Activated CD4-positive, alpha-beta T cell treated with anti-CD3 and anti-CD28 coated beads for 36 hours (primary cell): ENCODE measurements around the gene XRRA1. TPM values are rescaled to one million over a fixed set of nuclear protein-coding genes. Genes with fewer than 3 reads are reported as not detected.

ENCODE experiments used
- ATAC-seq: fragments of 200-7000 bp; cut with Tn5 transposase; one replicate; pipeline ENCODE4 v1.10.0; 2021; ENCODE audit warnings: mild to moderate bottlenecking, moderate library complexity
- CTCF ChIA-PET: fragments of 350-600 bp; sonication (Branson Sonifier 250); formaldehyde crosslinking; loops from one replicate; lab custom pipeline; 2021; ENCODE audit warnings: antibody characterized with exemption; lab: Charles Lee
- POLR2A ChIA-PET: fragments of 350-600 bp; sonication (Branson Sonifier 250); formaldehyde crosslinking; loops from one replicate; lab custom pipeline; 2021; ENCODE audit warnings: antibody characterized with exemption, inconsistent platforms; lab: Charles Lee
- DNase-seq: peaks from one replicate; pipeline ENCODE4 v3.0.0-alpha.2; 2020
- H3K27ac Mint-ChIP-seq: one replicate; pipeline ENCODE4 v1.8.0; 2021; ENCODE audit warnings: mixed read lengths
- H3K27me3 Mint-ChIP-seq: one replicate; pipeline ENCODE4 v1.8.0; 2021; ENCODE audit warnings: mixed read lengths
- H3K36me3 Mint-ChIP-seq: one replicate; pipeline ENCODE4 v1.8.0; 2021; ENCODE audit warnings: low read depth, mixed read lengths
- H3K4me1 Mint-ChIP-seq: one replicate; pipeline ENCODE4 v1.8.0; 2021; ENCODE audit warnings: mixed read lengths
- H3K4me3 Mint-ChIP-seq: one replicate; pipeline ENCODE4 v1.8.0; 2021; ENCODE audit warnings: mild to moderate bottlenecking, moderate library complexity, mixed read lengths
- H3K9me3 Mint-ChIP-seq: one replicate; pipeline ENCODE4 v1.8.0; 2021; ENCODE audit warnings: low read depth, mixed read lengths
- intact Hi-C, 2 experiments: fragments of 100-400 bp; cut with DNase I in 1 of 2; cut with micrococcal nuclease in 1 of 2; formaldehyde crosslinking; loops; one replicate each; pipeline versions ENCODE4 v1.14.2 to v1.15.1; 2022 to 2024; cut with DNase I, micrococcal nuclease
- total RNA-seq, 2 experiments: library from RNA; stranded (reverse); gene quantifications; one replicate each; pipeline ENCODE4 v1.2.3, GENCODE V29; 2021

Gene XRRA1
- total RNA-seq, 2 experiments from 2014 or later: 7.8 to 11.9 TPM

DNA sequence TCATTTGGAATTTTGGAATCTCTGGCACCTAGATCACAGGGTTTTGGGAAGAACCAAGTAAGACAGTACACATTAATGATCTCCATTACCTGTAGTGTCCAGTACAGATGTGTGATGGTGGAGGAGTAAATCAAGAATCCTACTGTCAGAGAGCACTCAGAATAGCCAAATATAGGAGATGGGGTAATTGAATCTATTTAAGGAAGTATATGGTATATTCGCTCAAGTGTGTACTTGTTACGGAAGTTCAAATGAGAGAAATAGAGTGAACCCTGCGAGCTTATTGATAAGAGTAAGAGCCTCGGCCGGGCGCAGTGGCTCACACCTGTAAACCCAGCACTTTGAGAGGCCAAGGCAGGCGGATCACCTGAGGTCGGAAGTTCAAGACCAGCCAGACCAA lies 2.3 kb upstream of the XRRA1 start:
- ChIA-PET CTCF (no interaction called here), POLR2A (no interaction called here)
- ATAC-seq: no peak
- H3K27me3 Mint-ChIP-seq: no peaks in the 10 kb centered on the region
- H3K4me3 Mint-ChIP-seq: peak overlapping the region; percentile 96
- intact Hi-C loops: no loop called here
- H3K9me3 Mint-ChIP-seq: no peaks in the 10 kb centered on the region
- no peak for DNase-seq
- H3K4me1 Mint-ChIP-seq: peaks cover 52% of the 10 kb centered on the region
- peaks cover 27% of the 10 kb centered on the region for H3K36me3 Mint-ChIP-seq
- H3K27ac Mint-ChIP-seq: peak overlapping the region; percentile 51

DNA sequence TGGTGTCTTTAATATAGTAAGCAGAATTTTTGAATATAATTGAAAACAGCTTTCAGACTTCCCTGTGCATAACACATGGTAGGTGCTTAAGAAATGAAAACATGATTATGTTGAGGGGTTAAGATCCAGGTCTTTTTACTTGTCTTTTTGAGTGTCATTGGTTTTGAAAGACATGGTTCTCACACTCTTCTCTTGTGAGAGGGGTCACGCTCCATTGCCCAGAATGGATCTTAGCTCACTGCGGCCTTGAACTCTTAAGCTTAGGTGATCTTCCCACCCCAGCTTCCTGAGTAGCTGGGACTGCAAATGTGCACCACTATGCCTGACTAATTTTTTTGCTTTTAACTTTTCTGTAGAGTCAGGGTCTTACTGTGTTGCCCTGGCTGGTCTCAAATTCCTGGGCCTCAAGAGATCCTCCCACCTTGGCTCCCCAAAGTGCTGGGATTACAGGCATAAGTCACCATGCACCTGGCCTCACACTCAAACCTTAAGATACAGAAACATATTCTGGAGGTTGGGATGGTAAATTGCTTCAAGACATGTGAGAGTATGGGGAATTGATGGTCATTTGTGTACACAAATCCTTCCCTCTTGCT lies 1.6 kb upstream of the XRRA1 start:
- peak overlapping the region; percentile 96 for H3K4me3 Mint-ChIP-seq
- peaks cover 23% of the 10 kb centered on the region for H3K36me3 Mint-ChIP-seq
- no peaks in the 10 kb centered on the region for H3K27me3 Mint-ChIP-seq
- DNase-seq (no peak), ATAC-seq (no peak)
- peaks cover 48% of the 10 kb centered on the region for H3K4me1 Mint-ChIP-seq
- intact Hi-C loops: no loop called here
- H3K27ac Mint-ChIP-seq: peak overlapping the region; percentile 97
- no peaks in the 10 kb centered on the region for H3K9me3 Mint-ChIP-seq
- ChIA-PET CTCF (no interaction called here), POLR2A (no interaction called here)

DNA sequence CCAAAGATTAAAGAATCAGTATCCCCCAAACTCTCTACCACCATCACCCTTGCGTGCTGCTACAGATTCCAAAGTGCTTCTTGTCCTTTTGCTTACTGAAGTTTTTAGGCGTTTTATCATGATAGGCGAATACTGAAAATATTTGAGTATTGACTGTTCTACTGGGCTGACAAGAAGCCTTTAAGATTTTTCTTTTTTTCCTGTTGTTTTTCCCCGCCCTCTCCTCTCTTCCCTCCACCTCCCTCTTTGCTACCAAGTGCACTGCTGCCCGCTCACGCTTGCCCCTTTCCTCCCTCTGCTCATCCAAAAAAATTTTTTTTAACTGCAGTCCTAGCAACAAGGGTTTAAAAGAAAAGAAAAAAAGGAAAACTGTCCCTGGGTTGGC lies 854 bp upstream of the XRRA1 start:
- Mint-ChIP-seq H3K27me3 (no peaks in the 10 kb centered on the region), H3K27ac (peak overlapping the region; percentile 97), H3K9me3 (no peaks in the 10 kb centered on the region), H3K36me3 (peaks cover 25% of the 10 kb centered on the region), H3K4me3 (peak overlapping the region; percentile 96), H3K4me1 (peaks cover 45% of the 10 kb centered on the region)
- ATAC-seq (no peak), DNase-seq (no peak)
- POLR2A ChIA-PET: interaction anchor here (0.6 kb wide), 1 partner anchor 44 kb away, joined by 3 read pairs; no protein-coding TSS in a partner anchor
- CTCF ChIA-PET: interaction anchor here (1.4 to 1.5 kb wide), 2 partner anchors 11 to 292 kb away, joined by 3 to 4 read pairs; no protein-coding TSS in a partner anchor
- intact Hi-C loops: loop anchor here (1.0 to 5.0 kb wide), 10 partner anchors 39 to 1352 kb away; partner anchors contain the start of genes NEU3 (in 2 of the 2), C2CD3 (in 1 of the 2), FAM168A (in 1 of the 2) and LIPT2 (in 1 of the 2)

DNA sequence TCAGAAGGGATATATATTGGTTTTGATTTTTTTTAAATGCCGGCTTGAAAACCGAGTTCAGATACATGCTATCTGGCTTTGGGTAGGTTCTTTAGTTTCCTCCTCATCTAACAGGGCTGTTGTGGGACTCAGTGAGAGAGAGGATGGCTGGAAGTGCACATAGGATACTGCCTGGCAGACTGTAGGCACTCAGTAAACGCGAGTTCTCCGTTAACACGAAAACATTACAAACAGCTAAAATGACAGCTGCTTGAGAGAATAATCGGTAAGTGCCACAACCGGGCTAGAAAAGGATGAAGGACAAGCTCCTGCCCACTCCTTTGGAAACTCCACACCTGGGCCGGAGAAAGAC lies 369 bp downstream of the XRRA1 start:
- POLR2A ChIA-PET: interaction anchor here (0.5 to 1.0 kb wide), 5 partner anchors 18 to 1428 kb away, joined by 3 to 10 read pairs (median 3); no protein-coding TSS in a partner anchor
- intact Hi-C loops: loop anchor here in 1 of 2 experiments (2.0 to 5.0 kb wide), 4 partner anchors 194 to 1351 kb away; partner anchors contain the start of genes C2CD3, FAM168A, PGM2L1 and PPME1

DNA sequence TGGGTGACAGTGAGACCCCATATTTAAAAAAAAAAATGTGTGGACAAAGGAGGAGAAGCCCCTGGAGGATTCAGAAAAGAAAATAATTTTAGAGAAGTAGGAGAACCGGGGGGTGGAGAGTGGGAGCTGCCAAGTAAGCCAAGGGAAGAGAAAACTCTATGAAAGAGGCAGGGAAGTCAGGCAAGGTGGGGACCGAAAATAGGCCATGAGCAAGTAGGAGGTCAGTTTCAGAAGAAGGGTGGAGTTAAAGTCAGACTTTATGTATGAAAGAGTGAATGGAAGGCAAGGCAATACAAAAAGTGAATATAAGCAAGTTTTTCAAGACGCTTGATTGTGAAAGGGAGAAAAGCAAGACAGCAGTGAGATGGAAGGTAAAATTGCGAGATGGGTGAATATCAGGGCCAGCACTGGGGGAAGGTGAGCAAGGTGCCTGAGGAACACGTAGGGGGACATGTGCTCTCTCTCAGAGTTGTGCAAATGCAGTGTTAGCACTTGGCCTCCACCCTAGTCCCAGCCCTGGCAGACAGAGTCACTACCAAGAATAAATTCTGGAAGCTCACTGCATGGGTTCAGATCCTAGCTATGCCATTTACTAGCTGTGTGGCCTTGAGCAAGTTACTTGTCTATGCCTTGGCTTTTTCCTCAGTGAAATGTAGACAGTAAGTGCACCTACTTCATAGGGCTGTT lies 6.7 kb downstream of the XRRA1 start:
- POLR2A ChIA-PET: interaction anchor here (0.5 kb wide), 1 partner anchor 168 kb away, joined by 3 read pairs; no protein-coding TSS in a partner anchor

More for the DNA sequence above, 369 bp downstream of the XRRA1 start:
- H3K4me3 Mint-ChIP-seq: peak overlapping the region; percentile 96
- peaks cover 44% of the 10 kb centered on the region for H3K4me1 Mint-ChIP-seq
- ATAC-seq: peak; percentile 13
- no peak for DNase-seq
- peak overlapping the region; percentile 97 for H3K27ac Mint-ChIP-seq
- no peaks in the 10 kb centered on the region for H3K27me3 Mint-ChIP-seq
- H3K36me3 Mint-ChIP-seq: peaks cover 22% of the 10 kb centered on the region
- CTCF ChIA-PET: interaction anchor here (0.7 to 1.5 kb wide), 3 partner anchors 12 to 1498 kb away, joined by 3 to 4 read pairs (median 3); no protein-coding TSS in a partner anchor
- no peaks in the 10 kb centered on the region for H3K9me3 Mint-ChIP-seq

DNA sequence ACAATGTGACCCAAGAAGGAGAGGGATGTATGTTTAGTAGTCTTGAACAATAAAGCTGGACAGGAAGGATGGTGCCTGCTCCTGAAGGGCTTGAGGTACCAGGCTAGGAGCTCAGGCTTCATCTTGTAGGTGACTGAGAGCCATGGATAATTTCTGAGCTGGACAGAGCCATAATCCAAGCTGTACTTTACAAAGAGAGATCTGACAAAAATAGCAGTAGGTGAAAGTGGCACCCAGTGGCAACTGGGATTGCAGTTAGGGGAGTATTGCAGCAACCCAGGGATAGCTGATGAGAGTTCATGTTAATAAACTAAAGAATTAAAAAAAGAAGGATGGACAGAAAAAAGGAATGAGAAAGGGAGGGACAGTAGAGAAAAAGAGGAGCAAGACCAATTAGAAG lies 7.4 kb downstream of the XRRA1 start:
- ATAC-seq: no peak
- no peak overlapping the region for H3K27ac Mint-ChIP-seq
- no peak for DNase-seq
- H3K4me3 Mint-ChIP-seq: no peak overlapping the region
- H3K9me3 Mint-ChIP-seq: no peaks in the 10 kb centered on the region
- H3K4me1 Mint-ChIP-seq: peaks cover 29% of the 10 kb centered on the region
- ChIA-PET CTCF (interaction anchor here (0.9 to 3.3 kb wide), 2 partner anchors 9 to 12 kb away, joined by 3 to 13 read pairs; no protein-coding TSS in a partner anchor), POLR2A (no interaction called here)
- peaks cover 14% of the 10 kb centered on the region for H3K36me3 Mint-ChIP-seq
- intact Hi-C loops: no loop called here
- no peaks in the 10 kb centered on the region for H3K27me3 Mint-ChIP-seq

More for the DNA sequence above, 6.7 kb downstream of the XRRA1 start:
- peaks cover 29% of the 10 kb centered on the region for H3K4me1 Mint-ChIP-seq
- no peaks in the 10 kb centered on the region for H3K9me3 Mint-ChIP-seq
- H3K27me3 Mint-ChIP-seq: no peaks in the 10 kb centered on the region
- CTCF ChIA-PET: interaction anchor here (0.5 to 3.3 kb wide), 4 partner anchors 10 to 199 kb away, joined by 3 to 13 read pairs (median 3); no protein-coding TSS in a partner anchor
- H3K36me3 Mint-ChIP-seq: peaks cover 14% of the 10 kb centered on the region
- H3K4me3 Mint-ChIP-seq: no peak overlapping the region
- intact Hi-C loops: no loop called here
- no peak for ATAC-seq
- no peak for DNase-seq
- H3K27ac Mint-ChIP-seq: no peak overlapping the region

DNA sequence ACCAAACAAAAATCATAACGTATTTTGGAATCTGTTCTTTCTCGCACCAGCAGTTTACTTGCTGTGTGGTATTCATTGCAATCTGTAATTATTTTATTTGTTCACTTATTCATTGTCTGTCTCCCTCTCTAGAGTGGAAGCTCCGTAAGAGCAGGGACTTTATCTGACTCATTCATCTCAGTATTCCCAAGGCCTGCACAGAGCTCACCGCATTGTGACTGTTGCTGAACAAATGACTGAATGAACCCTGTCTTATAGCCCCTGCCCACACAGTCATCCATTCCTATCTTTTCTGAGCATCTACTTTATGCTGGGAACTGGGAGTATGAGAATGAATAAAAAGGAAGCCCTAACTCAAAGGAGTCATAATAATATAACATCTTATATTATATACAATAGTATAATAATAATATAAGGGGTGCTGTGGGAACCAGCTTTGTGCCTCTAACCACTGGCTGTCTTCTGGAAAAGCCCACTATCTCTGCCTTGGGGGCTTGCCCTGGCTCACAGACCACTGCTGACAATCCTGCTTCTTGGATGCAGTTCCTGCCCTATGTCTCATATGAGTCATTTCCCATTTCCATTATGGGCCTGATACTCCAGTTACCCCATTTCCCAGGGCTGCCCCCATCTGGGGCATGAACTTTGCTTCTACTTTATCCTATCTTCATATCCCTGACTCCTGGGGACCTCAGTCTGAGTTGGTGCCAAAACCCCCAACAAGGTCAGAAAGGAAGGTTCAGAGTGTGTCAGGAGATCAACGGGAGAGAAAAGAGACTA lies 11.0 kb downstream of the XRRA1 start:
- H3K27me3 Mint-ChIP-seq: no peaks in the 10 kb centered on the region
- H3K4me3 Mint-ChIP-seq: no peak overlapping the region
- ChIA-PET CTCF (interaction anchor here (0.6 to 1.5 kb wide), 4 partner anchors 51 to 203 kb away, joined by 3 to 6 read pairs (median 4); no protein-coding TSS in a partner anchor), POLR2A (no interaction called here)
- intact Hi-C loops: no loop called here
- no peak overlapping the region for H3K27ac Mint-ChIP-seq
- no peak for ATAC-seq
- peaks cover 12% of the 10 kb centered on the region for H3K4me1 Mint-ChIP-seq
- no peak for DNase-seq
- H3K36me3 Mint-ChIP-seq: peaks cover 23% of the 10 kb centered on the region
- no peaks in the 10 kb centered on the region for H3K9me3 Mint-ChIP-seq

DNA sequence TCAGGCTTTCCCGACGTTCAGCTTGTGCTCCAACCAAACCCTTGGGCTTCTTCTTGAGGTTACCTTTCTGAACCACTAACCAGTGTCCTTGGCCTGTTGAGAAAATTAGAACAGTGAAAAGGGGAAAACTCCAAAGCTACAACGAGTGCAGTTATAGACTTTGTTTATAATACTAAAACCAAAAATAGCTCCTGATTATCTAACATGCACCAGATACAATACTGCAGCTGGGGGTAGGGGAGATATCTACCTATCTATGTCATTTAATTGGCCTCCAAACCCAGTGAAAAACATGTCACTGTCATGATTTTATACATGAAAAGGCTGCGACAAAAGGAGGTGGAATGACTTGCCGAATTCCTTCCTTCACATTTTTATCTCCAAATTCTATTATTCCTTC lies 11.9 kb downstream of the XRRA1 start:
- CTCF ChIA-PET: interaction anchor here (0.7 to 2.0 kb wide), 3 partner anchors 23 to 204 kb away, joined by 3 to 6 read pairs (median 6); no protein-coding TSS in a partner anchor
- no peak for ATAC-seq

DNA sequence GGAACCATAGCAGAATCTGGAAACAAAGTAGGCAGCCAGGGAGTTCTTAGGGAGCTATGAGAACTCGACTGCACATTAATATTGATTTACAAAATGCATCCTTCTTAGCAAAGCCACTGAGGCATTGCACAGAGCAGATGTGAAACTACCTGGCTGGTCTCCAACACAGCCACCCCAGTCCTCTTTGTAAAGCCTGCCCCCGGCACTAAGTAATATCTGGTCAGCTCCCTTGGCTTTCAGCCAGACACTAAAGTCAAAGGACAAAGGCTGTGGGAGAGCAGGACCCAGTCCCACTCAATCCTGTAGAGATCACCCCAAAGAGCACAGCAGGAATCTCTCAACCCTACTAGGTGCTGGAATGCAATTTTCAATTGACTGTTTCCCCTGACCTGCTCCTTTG lies 12.8 kb downstream of the XRRA1 start:
- Mint-ChIP-seq H3K4me1 (peaks cover 9% of the 10 kb centered on the region), H3K36me3 (peaks cover 18% of the 10 kb centered on the region), H3K27ac (no peak overlapping the region), H3K27me3 (no peaks in the 10 kb centered on the region), H3K9me3 (no peaks in the 10 kb centered on the region), H3K4me3 (no peak overlapping the region)
- ChIA-PET POLR2A (no interaction called here), CTCF (interaction anchor here (1.3 to 2.0 kb wide), 2 partner anchors 86 to 210 kb away, joined by 3 to 6 read pairs; no protein-coding TSS in a partner anchor)
- DNase-seq: no peak
- no peak for ATAC-seq
- intact Hi-C loops: no loop called here

More for the DNA sequence above, 11.9 kb downstream of the XRRA1 start:
- DNase-seq: no peak
- Mint-ChIP-seq H3K9me3 (no peaks in the 10 kb centered on the region), H3K4me1 (peaks cover 9% of the 10 kb centered on the region), H3K36me3 (peaks cover 22% of the 10 kb centered on the region), H3K27me3 (no peaks in the 10 kb centered on the region), H3K27ac (no peak overlapping the region), H3K4me3 (no peak overlapping the region)
- POLR2A ChIA-PET: no interaction called here
- intact Hi-C loops: no loop called here

DNA sequence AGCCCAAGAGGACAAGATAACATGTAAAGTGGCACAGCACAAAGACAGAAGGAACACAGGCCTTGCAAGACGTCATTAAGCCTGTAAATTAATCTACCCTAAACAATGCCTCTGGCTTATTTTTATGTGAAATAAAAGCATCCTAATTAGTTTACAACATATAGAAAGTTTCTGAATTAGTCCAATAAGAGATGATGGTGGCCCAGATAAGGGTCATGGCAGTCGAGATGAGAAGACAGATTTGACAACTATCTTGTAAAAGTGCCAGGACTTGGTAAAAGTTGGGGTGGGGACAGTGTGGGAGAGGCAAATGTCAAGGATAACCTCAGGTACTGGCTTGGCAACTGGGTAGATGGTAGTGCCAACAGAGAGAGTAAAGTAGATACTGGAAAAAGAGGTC lies 13.6 kb downstream of the XRRA1 start:
- intact Hi-C loops: no loop called here
- H3K4me1 Mint-ChIP-seq: peaks cover 9% of the 10 kb centered on the region
- ATAC-seq: no peak
- peaks cover 18% of the 10 kb centered on the region for H3K36me3 Mint-ChIP-seq
- H3K27me3 Mint-ChIP-seq: no peaks in the 10 kb centered on the region
- DNase-seq: no peak
- no peak overlapping the region for H3K4me3 Mint-ChIP-seq
- no peaks in the 10 kb centered on the region for H3K9me3 Mint-ChIP-seq
- ChIA-PET POLR2A (no interaction called here), CTCF (interaction anchor here (1.3 to 2.0 kb wide), 2 partner anchors 87 to 209 kb away, joined by 3 to 6 read pairs; no protein-coding TSS in a partner anchor)
- H3K27ac Mint-ChIP-seq: no peak overlapping the region
